Esophagus muscularis mucosa (tissue), 4 donors: Measurements from ENCODE around the gene SPEM2. TPM values are rescaled to one million over a fixed set of nuclear protein-coding genes. Genes with fewer than 3 reads are reported as not detected.

Source experiments
- DNase-seq: peaks from one replicate; pipeline ENCODE4 v3.0.0-alpha.2; 2017; ENCODE audit errors: extremely low spot score
- H3K27ac ChIP-seq, 4 donors: fragments of 200-600 bp; sonication (generic); replicated peaks in 1 of 4; 1 replicate in 3 of 4; 2 replicates in 1 of 4; pipeline ENCODE4 v1.5.1; 2016 to 2019; ENCODE audit warnings: mild to moderate bottlenecking in 1 of 4
- H3K27me3 ChIP-seq, 4 donors: fragments of 200-600 bp; sonication (generic); one replicate each; pipeline versions ENCODE4 v1.5.1 to v1.6.0; 2016 to 2019
- H3K36me3 ChIP-seq, 4 donors: fragments of 200-600 bp; sonication (generic); one replicate each; pipeline ENCODE4 v1.5.1; 2016 to 2019
- H3K4me1 ChIP-seq, 4 donors: fragments of 200-600 bp; sonication (generic); one replicate each; pipeline ENCODE4 v1.5.1; 2016 to 2019
- H3K4me3 ChIP-seq, 4 donors: fragments of 200-600 bp; sonication (generic); 1 replicate in 2 of 4; 2 replicates in 2 of 4; pipeline ENCODE4 v1.5.1; 2016 to 2019; ENCODE audit warnings: mild to moderate bottlenecking in 4 of 4, moderate library complexity in 1 of 4
- H3K9me3 ChIP-seq, 4 donors: fragments of 200-600 bp; sonication (generic); 1 replicate in 3 of 4; 2 replicates in 1 of 4; pipeline ENCODE4 v1.5.1; 2016 to 2019
- EP300 ChIP-seq: sonication (generic); formaldehyde crosslinking; IDR thresholded peaks from one replicate; pipeline ENCODE4 v1.6.1; 2017; ENCODE audit warnings: antibody characterized with exemption
- POLR2A ChIP-seq: fragments of 450-650 bp; IDR thresholded peaks from one replicate; pipeline ENCODE4 v1.6.1; 2017; ENCODE audit warnings: antibody characterized with exemption, moderate library complexity, mild to moderate bottlenecking, low read depth
- POLR2AphosphoS5 ChIP-seq, 2 donors: sonication (generic); formaldehyde crosslinking; IDR thresholded peaks; one replicate each; pipeline ENCODE4 v1.6.1; 2017; ENCODE audit warnings: antibody characterized with exemption in 2 of 2
- WGBS: methylation state at CpG from one replicate; pipeline ENCODE4 v1.1.5; 2018; 5-methylcytosine and 5-hydroxymethylcytosine counted together
- intact Hi-C: fragments of 100-400 bp; cut with DNase I; formaldehyde crosslinking; loops from one replicate; pipeline ENCODE4 v1.15.1; 2023
- total RNA-seq, 4 donors: library from RNA; depleted of rRNA; stranded (reverse); fragments of >200 nt; gene quantifications; one replicate each; pipeline versions ENCODE4 v1.1.0 to v1.2.1, GENCODE V29; 2016
- TF ChIP-seq, protein P1 (sequence below), 3 experiments: fragments of 200-600 bp in 2 of 3; fragments of 450-650 bp in 1 of 3; sonication (generic) in 2 of 3; IDR thresholded peaks; one replicate each; pipeline ENCODE4 v1.5.1; 2017 to 2019; ENCODE audit warnings: antibody characterized with exemption in 3 of 3, mild to moderate bottlenecking in 2 of 3, moderate library complexity in 1 of 3

SPEM2 gene
- total RNA-seq, 4 donors from 2014 or later = not detected

DNA sequence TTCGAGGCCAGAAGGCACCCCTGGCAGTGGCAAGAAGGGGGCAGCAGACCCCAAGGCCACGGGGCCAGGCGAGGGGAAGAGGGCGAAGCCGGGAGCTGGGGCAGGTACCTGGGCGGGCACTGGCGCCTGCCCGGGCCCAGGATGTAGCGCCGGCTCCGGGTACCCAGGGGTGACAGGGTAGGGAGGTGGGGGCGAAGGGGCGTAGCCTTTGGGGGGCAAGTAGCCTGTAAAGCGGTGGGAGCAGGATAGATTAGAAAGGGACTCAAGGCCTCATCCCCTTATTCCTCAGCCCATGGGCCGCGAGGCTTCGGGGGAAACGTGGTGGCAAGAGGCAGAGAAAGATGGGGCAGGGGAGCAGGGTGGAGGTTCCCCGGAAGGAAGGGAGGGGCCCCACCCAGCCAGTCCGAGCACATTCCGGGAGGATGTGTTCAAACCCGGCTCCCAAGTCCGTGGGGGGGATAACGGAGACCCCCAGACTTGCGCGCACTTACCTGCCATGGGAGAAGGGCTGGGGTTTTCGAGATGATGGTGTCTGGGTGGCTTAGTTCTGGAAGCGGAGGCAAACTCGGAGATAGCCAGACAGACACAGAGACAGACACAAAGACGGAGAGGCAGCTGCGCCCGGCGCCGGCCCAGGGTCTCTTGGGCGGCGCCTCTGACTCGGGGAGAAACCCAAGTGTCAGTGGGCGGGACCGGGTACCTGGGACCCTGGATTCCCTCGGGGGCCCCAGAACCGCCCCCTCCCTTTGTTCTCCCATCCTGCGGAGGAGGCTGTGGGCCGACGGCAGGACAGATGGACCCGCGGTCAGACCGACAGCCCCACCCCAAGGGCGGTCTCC is 31.6 kb upstream of the SPEM2 start:
- Histone ChIP-seq H3K4me1 (peaks cover 14 to 36% (median 26%) of the 10 kb centered on the region in 4 donors), H3K9me3 (no peaks in the 10 kb centered on the region), H3K36me3 (peaks cover 12 to 41% (median 31%) of the 10 kb centered on the region in 4 donors), H3K27me3 (no peaks in the 10 kb centered on the region), H3K4me3 (peak overlapping the region; percentile 75 to 90 (median 82)), H3K27ac (peak overlapping the region; percentile 89 to 98 (median 94))
- 9% methylated on average over 28 of the region's 48 CpGs for WGBS
- DNase-seq = no peak
- intact Hi-C loops = no loop called here
- no peak for TF ChIP-seq EP300

DNA sequence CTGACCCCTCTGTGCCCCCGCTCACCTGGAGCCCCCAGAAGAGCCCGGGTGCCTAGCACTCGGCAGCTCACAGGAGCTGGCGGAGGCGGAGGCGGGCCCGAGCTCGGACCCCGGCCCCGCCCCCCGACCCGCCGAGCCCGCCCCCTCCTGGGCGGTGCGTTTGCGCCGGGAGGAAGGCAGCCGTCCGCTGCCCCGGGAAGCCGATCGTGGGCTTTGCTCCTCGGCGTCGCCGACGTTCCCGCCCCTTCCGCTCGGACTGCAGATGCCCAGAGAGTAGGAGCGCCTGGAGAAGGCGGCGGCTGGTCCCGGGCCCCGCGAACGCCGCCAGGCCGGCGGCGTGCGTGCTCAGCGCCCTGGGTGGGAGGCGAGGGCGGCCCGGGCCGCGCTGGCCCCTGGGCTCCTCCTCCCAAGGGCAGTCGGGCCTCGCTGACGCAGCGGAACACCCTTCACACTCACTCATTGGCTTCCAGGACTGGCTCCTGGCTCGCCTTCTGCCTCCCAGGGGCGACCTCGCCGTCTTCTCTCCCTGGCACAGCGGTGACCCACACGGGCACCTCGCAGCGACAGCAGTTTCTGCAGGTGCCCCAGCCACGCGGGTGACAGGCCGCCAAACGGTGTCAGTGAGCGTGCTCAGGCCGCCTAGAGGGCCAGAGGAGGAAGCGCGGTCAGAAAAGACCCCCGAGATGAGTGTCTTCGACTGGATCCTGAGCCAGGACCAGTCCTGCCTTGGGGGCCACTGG is 30.8 kb upstream of the SPEM2 start, which contains the start of gene PLSCR3:
TSS of gene PLSCR3 (minus strand) at position 74 of the 740 bp plus-strand sequence. CDS start 415 bp downstream, outside the sequence.
- intact Hi-C loops = no loop called here
- H3K36me3 ChIP-seq = peaks cover 6 to 33% (median 23%) of the 10 kb centered on the region in 4 donors
- 2% methylated on average over 14 of the region's 71 CpGs for WGBS
- peaks cover 14 to 36% (median 26%) of the 10 kb centered on the region in 4 donors for H3K4me1 ChIP-seq
- peak; percentile 96 for DNase-seq
- TF ChIP-seq POLR2A = peak; percentile 75
- peak; percentile 86 to 93 for TF ChIP-seq POLR2AphosphoS5 (IDR thresholded peaks at IDR 0.05)
- TF ChIP-seq, protein P1, sequence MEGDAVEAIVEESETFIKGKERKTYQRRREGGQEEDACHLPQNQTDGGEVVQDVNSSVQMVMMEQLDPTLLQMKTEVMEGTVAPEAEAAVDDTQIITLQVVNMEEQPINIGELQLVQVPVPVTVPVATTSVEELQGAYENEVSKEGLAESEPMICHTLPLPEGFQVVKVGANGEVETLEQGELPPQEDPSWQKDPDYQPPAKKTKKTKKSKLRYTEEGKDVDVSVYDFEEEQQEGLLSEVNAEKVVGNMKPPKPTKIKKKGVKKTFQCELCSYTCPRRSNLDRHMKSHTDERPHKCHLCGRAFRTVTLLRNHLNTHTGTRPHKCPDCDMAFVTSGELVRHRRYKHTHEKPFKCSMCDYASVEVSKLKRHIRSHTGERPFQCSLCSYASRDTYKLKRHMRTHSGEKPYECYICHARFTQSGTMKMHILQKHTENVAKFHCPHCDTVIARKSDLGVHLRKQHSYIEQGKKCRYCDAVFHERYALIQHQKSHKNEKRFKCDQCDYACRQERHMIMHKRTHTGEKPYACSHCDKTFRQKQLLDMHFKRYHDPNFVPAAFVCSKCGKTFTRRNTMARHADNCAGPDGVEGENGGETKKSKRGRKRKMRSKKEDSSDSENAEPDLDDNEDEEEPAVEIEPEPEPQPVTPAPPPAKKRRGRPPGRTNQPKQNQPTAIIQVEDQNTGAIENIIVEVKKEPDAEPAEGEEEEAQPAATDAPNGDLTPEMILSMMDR (IDR thresholded peaks at IDR 0.05) = peak; percentile 14 to 51 (median 14)
- no peak for TF ChIP-seq EP300
- H3K9me3 ChIP-seq = no peaks in the 10 kb centered on the region
- peak within 1 kb of the TSS; percentile 75 to 90 (median 82) for H3K4me3 ChIP-seq
- peak within 1 kb of the TSS; percentile 89 to 98 (median 94) for H3K27ac ChIP-seq
- H3K27me3 ChIP-seq = no peaks in the 10 kb centered on the region

DNA sequence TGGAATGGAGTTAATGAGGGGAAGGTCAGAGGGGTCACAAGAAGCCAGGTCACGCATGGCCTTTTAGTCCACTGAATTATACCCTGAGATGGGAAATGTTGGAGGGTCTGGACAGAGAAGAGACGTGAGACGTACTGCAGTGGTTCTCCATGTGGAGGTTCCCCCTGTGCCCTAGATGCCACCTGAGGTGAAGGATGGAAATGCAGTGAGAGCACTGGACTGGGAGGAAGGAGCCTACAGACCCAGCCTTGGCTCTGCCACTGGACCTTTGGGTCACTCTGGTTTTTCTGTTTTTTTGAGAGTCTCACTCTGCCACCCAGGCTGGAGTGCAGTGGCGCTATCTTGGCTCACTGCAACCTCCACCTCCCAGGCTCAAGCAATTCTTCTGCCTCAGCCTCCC is 29.3 kb upstream of the SPEM2 start:
- DNase-seq = no peak
- H3K27me3 ChIP-seq = no peaks in the 10 kb centered on the region
- H3K4me3 ChIP-seq = no peak overlapping the region
- intact Hi-C loops = no loop called here
- no peaks in the 10 kb centered on the region for H3K9me3 ChIP-seq
- no peak overlapping the region for H3K27ac ChIP-seq
- H3K4me1 ChIP-seq = peaks cover 14 to 33% (median 25%) of the 10 kb centered on the region in 4 donors
- WGBS = 81% methylated on average over 4 of the region's 4 CpGs
- TF ChIP-seq EP300 = no peak
- TF ChIP-seq, protein P1 (IDR thresholded peaks at IDR 0.05) = no peak
- TF ChIP-seq POLR2A = no peak
- no peak for TF ChIP-seq POLR2AphosphoS5 (IDR thresholded peaks at IDR 0.05)
- H3K36me3 ChIP-seq = peaks cover 0 to 18% (median 10%) of the 10 kb centered on the region in 4 donors

DNA sequence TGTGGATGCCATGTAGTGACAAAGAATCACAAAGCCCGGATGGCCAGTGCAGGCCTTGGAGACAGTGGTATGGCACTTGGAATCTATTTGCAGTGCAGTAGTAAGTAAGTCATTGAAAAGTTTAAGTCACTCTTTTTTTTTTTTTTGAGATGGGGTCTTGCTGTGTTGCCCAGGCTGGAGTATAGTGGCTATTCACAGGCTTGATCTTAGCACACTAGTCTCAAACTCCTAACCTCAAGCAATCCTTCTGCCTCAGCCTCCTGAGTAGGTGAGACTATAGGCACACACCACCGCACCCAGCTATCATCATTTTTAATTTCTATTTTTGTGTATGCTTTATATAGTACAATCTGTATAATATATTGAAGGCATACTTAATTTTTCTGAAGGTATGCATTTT is 26.8 kb upstream of the SPEM2 start:
- no peak for TF ChIP-seq POLR2AphosphoS5 (IDR thresholded peaks at IDR 0.05)
- no peak for TF ChIP-seq EP300
- TF ChIP-seq POLR2A = no peak
- TF ChIP-seq, protein P1 (IDR thresholded peaks at IDR 0.05) = no peak
- intact Hi-C loops = no loop called here
- no peaks in the 10 kb centered on the region for H3K36me3 ChIP-seq
- no peaks in the 10 kb centered on the region for H3K9me3 ChIP-seq
- H3K27ac ChIP-seq = no peak overlapping the region
- 89% methylated on average over 2 of the region's 2 CpGs for WGBS
- no peak overlapping the region for H3K4me3 ChIP-seq
- peaks cover 19 to 40% (median 32%) of the 10 kb centered on the region in 4 donors for H3K4me1 ChIP-seq
- H3K27me3 ChIP-seq = no peaks in the 10 kb centered on the region
- no peak for DNase-seq
